H1 (cell line): Measurements from ENCODE around the gene C5orf46.

ENCODE experiments used
- BCL11A ChIP-seq, 2 experiments: IDR thresholded peaks; one replicate each; pipeline ENCODE4 v1.6.1; 2011; ENCODE audit warnings: low read depth in 2 of 2, low read length in 2 of 2, mild to moderate bottlenecking in 2 of 2
- HDAC2 ChIP-seq, 2 experiments: fragments of 300-600 bp in 1 of 2; sonication (generic) in 1 of 2; IDR thresholded peaks; 2 replicates each; pipeline ENCODE4 v1.6.1; 2011 to 2012; ENCODE audit warnings: low read depth in 2 of 2, low read length in 2 of 2, mild to moderate bottlenecking in 2 of 2, moderate library complexity in 2 of 2, borderline replicate concordance in 1 of 2, inconsistent platforms in 1 of 2
- KDM5A ChIP-seq: fragments of 200-600 bp; IDR thresholded peaks from 2 replicates; pipeline ENCODE4 v1.7.1; 2012; ENCODE audit warnings: mild to moderate bottlenecking, low read length, inconsistent platforms, mixed read lengths
- POLR2A ChIP-seq, 2 experiments: IDR thresholded peaks; 1 replicate in 1 of 2; 2 replicates in 1 of 2; pipeline ENCODE4 v1.6.1; 2011; ENCODE audit warnings: low read depth in 2 of 2, low read length in 2 of 2, mild to moderate bottlenecking in 2 of 2; ENCODE audit errors: control extremely low read depth in 1 of 2
- SP1 ChIP-seq: IDR thresholded peaks from 2 replicates; pipeline ENCODE4 v1.6.1; 2011; ENCODE audit warnings: low read depth, low read length
- SRF ChIP-seq: IDR thresholded peaks from 2 replicates; pipeline ENCODE4 v1.6.1; 2011; ENCODE audit warnings: mild to moderate bottlenecking, low read depth, low read length, moderate library complexity
- TCF12 ChIP-seq: IDR thresholded peaks from 2 replicates; pipeline ENCODE4 v1.6.1; 2011; ENCODE audit warnings: low read depth, mild to moderate bottlenecking, low read length
- TF ChIP-seq, protein P1 (sequence below), 3 experiments: IDR thresholded peaks; 1 replicate in 2 of 3; 2 replicates in 1 of 3; pipeline versions ENCODE4 v1.5.1 to v1.6.1; 2011; ENCODE audit warnings: low read length in 3 of 3, mild to moderate bottlenecking in 3 of 3, inconsistent platforms in 2 of 3, low read depth in 1 of 3, moderate library complexity in 1 of 3; ENCODE audit not compliant: insufficient read depth in 1 of 3; ENCODE audit errors: control extremely low read depth in 1 of 3
- TF ChIP-seq, protein P2 (sequence below): fragments of 300-600 bp; sonication (generic); IDR thresholded peaks from 2 replicates; pipeline ENCODE4 v1.7.1; 2012; ENCODE audit warnings: low read length, moderate library complexity, mild to moderate bottlenecking, inconsistent platforms; ENCODE audit not compliant: insufficient replicate concordance

DNA sequence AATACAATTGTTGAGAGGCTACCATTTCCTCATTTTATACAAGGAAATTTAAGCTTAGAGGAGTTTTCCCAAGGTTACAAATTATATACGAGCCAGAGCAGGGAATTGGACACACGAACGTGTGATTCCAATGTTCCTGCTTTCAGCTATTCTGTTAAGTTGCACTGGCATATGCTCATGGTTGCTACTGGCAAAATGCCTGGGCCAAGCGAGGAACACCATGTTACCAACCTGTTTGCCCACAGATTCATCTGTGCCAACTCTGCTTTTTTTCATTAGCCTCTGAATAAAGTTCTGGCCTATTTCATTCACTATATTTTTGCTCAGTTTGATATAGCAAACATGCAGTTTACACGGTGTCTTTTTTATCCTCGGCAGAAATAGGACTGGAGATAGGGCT lies 5.1 kb upstream of the C5orf46 start:
- TF ChIP-seq, protein P1, sequence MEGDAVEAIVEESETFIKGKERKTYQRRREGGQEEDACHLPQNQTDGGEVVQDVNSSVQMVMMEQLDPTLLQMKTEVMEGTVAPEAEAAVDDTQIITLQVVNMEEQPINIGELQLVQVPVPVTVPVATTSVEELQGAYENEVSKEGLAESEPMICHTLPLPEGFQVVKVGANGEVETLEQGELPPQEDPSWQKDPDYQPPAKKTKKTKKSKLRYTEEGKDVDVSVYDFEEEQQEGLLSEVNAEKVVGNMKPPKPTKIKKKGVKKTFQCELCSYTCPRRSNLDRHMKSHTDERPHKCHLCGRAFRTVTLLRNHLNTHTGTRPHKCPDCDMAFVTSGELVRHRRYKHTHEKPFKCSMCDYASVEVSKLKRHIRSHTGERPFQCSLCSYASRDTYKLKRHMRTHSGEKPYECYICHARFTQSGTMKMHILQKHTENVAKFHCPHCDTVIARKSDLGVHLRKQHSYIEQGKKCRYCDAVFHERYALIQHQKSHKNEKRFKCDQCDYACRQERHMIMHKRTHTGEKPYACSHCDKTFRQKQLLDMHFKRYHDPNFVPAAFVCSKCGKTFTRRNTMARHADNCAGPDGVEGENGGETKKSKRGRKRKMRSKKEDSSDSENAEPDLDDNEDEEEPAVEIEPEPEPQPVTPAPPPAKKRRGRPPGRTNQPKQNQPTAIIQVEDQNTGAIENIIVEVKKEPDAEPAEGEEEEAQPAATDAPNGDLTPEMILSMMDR (IDR thresholded peaks at IDR 0.05; ENCODE audit: control extremely low read depth in 1 of 3, insufficient read depth in 1 of 3, low read depth in 1 of 3, low read length in 3 of 3): no peak
- TF ChIP-seq SRF (no peak), HDAC2 (IDR thresholded peaks at IDR 0.05; ENCODE audit: borderline replicate concordance in 1 of 2, low read depth in 2 of 2, low read length in 2 of 2) (no peak), BCL11A (IDR thresholded peaks at IDR 0.05; ENCODE audit: low read depth in 2 of 2, low read length in 2 of 2) (no peak), POLR2A (IDR thresholded peaks at IDR 0.05; ENCODE audit: control extremely low read depth in 1 of 2, low read depth in 2 of 2, low read length in 2 of 2) (no peak), KDM5A (no peak), SP1 (no peak), TCF12 (no peak)
- TF ChIP-seq, protein P2, sequence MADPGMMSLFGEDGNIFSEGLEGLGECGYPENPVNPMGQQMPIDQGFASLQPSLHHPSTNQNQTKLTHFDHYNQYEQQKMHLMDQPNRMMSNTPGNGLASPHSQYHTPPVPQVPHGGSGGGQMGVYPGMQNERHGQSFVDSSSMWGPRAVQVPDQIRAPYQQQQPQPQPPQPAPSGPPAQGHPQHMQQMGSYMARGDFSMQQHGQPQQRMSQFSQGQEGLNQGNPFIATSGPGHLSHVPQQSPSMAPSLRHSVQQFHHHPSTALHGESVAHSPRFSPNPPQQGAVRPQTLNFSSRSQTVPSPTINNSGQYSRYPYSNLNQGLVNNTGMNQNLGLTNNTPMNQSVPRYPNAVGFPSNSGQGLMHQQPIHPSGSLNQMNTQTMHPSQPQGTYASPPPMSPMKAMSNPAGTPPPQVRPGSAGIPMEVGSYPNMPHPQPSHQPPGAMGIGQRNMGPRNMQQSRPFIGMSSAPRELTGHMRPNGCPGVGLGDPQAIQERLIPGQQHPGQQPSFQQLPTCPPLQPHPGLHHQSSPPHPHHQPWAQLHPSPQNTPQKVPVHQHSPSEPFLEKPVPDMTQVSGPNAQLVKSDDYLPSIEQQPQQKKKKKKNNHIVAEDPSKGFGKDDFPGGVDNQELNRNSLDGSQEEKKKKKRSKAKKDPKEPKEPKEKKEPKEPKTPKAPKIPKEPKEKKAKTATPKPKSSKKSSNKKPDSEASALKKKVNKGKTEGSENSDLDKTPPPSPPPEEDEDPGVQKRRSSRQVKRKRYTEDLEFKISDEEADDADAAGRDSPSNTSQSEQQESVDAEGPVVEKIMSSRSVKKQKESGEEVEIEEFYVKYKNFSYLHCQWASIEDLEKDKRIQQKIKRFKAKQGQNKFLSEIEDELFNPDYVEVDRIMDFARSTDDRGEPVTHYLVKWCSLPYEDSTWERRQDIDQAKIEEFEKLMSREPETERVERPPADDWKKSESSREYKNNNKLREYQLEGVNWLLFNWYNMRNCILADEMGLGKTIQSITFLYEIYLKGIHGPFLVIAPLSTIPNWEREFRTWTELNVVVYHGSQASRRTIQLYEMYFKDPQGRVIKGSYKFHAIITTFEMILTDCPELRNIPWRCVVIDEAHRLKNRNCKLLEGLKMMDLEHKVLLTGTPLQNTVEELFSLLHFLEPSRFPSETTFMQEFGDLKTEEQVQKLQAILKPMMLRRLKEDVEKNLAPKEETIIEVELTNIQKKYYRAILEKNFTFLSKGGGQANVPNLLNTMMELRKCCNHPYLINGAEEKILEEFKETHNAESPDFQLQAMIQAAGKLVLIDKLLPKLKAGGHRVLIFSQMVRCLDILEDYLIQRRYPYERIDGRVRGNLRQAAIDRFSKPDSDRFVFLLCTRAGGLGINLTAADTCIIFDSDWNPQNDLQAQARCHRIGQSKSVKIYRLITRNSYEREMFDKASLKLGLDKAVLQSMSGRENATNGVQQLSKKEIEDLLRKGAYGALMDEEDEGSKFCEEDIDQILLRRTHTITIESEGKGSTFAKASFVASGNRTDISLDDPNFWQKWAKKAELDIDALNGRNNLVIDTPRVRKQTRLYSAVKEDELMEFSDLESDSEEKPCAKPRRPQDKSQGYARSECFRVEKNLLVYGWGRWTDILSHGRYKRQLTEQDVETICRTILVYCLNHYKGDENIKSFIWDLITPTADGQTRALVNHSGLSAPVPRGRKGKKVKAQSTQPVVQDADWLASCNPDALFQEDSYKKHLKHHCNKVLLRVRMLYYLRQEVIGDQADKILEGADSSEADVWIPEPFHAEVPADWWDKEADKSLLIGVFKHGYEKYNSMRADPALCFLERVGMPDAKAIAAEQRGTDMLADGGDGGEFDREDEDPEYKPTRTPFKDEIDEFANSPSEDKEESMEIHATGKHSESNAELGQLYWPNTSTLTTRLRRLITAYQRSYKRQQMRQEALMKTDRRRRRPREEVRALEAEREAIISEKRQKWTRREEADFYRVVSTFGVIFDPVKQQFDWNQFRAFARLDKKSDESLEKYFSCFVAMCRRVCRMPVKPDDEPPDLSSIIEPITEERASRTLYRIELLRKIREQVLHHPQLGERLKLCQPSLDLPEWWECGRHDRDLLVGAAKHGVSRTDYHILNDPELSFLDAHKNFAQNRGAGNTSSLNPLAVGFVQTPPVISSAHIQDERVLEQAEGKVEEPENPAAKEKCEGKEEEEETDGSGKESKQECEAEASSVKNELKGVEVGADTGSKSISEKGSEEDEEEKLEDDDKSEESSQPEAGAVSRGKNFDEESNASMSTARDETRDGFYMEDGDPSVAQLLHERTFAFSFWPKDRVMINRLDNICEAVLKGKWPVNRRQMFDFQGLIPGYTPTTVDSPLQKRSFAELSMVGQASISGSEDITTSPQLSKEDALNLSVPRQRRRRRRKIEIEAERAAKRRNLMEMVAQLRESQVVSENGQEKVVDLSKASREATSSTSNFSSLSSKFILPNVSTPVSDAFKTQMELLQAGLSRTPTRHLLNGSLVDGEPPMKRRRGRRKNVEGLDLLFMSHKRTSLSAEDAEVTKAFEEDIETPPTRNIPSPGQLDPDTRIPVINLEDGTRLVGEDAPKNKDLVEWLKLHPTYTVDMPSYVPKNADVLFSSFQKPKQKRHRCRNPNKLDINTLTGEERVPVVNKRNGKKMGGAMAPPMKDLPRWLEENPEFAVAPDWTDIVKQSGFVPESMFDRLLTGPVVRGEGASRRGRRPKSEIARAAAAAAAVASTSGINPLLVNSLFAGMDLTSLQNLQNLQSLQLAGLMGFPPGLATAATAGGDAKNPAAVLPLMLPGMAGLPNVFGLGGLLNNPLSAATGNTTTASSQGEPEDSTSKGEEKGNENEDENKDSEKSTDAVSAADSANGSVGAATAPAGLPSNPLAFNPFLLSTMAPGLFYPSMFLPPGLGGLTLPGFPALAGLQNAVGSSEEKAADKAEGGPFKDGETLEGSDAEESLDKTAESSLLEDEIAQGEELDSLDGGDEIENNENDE: no peak
